ENCODE data around the gene PLXNA2.

Gene PLXNA2

DNA sequence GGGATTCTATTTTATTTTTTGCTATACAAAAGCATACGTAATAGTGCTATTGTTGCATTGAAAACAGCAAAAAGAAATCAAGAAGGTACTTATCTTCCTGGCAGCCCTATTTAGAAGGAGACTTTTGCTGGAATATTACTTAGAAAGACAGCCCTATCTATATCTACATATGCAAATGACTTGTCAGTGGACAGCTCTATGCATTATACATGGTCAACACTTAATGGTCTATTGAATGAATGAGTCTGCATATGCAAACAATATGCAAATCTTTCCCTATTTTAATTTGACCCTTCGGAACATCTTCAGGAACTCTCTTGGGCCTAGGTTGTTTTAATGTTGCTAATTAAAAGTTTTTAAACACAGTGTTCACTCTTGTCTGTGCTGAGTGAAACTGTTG is 110.8 kb downstream of the PLXNA2 start:
- no peak for TF ChIP-seq GATA2 (IDR thresholded peaks at IDR 0.05; ENCODE audit: low read depth, low read length)
- no peak for TF ChIP-seq GATA3 (IDR thresholded peaks at IDR 0.05; ENCODE audit: low read depth, low read length)

DNA sequence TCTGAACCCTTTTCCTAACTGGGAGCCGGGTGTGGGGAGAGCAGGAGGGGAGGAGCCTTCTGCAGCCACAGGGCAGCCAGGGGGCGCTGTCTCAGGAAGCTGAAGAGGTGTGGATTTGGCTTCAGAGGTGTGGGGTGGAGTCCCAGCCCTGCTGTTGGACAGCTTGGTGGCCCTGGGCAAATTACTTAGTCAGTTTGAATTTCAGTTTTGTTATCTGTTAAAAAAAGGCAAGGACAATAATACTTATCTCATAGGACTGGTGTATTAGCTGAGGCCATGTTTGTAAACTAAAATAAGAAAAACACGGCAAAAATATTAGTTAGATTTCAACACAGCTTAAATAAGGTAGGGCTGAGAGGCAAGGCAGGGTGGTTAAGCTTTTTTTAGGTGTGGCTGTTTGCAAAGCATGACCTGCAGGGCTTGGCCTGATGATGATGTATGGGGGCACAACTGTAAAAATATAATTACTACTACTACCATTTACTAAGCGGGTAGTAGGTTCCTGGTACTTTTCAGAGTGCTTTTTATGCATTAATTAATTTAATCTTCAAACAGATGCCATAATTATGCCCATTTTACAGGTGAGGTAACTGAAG is 111.8 kb downstream of the PLXNA2 start:
- TF ChIP-seq GATA2 (IDR thresholded peaks at IDR 0.05; ENCODE audit: low read depth, low read length), result no peak
- no peak for TF ChIP-seq GATA3 (IDR thresholded peaks at IDR 0.05; ENCODE audit: low read depth, low read length)

DNA sequence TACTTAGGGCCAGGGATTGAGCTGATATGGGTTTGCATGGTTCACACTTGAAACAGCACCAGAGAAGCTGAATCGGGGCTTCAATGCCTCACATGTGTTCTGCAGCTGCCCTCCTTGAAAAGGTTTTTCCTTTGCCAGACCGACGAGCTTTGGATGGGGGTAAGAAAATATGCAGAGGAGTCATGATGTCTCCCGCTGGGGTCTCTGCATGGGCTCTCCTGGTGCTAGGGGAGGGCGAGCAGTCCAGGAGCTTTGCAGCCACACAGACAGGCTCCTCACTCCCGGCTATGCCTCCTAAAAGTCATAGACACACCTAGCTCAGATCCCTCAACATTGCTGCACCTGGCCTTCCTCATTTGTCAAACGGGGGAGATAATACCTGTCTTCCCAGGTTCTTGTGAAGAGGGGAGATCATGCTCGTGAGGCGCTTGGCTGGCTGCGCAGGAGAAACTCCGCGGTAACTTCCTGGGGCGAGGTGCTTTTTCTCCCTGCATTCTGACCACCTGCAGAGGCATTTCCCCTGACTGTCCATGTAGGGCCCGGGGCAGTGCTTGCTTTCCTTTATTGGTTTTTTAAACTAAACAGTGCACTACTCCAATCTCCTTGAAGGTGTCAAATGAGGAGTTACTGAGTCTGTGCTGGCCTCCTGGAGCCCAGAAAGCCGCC is 112.4 kb downstream of the PLXNA2 start:
- TF ChIP-seq GATA3 (IDR thresholded peaks at IDR 0.05; ENCODE audit: low read depth, low read length), result no peak
- TF ChIP-seq GATA2 (IDR thresholded peaks at IDR 0.05; ENCODE audit: low read depth, low read length), result no peak

DNA sequence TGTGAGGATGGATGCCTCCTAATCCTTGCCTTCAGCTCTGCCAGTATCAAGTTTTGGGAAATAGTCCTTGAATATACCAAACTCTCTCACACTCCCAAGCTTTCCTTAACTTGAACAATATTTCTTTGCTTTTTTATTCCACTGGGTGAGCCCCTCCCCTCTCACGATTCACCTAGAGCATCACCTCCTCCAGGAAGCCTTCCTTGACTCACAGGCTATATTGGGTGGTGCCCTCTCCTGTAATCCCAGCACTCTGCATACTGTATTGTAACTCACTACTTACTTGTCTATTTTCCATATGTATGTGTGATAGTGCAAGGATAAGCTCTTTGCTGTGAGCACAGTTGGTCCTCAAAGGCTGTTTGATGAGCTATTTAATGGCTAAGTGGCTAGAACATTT is 114.7 kb downstream of the PLXNA2 start:
- TF ChIP-seq GATA3 (IDR thresholded peaks at IDR 0.05; ENCODE audit: low read depth, low read length), result no peak
- TF ChIP-seq GATA2 (IDR thresholded peaks at IDR 0.05; ENCODE audit: low read depth, low read length), result no peak

DNA sequence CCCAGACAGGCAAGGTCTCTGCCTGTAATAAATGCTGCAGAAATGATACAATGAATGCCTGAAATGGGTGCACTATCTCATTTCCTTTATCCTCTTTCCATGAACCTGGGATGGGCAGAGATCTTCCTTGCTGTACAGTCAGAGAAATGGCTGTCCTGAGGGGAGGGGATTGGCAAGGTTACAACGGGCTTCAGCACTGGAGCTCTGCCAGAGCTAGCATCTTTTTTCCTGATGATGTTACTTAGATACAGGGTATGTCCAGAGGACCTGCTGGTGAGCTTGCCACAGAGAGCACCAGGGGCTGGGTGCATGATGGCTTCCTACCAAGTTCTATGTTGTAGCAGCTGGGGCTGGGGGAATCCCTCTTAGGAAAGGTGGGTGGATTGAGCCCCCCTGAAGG is 115.1 kb downstream of the PLXNA2 start:
- TF ChIP-seq GATA3 (IDR thresholded peaks at IDR 0.05; ENCODE audit: low read depth, low read length), result no peak
- TF ChIP-seq GATA2 (IDR thresholded peaks at IDR 0.05; ENCODE audit: low read depth, low read length), result peak; percentile 10; the same call in 1 of the 2 replicates

DNA sequence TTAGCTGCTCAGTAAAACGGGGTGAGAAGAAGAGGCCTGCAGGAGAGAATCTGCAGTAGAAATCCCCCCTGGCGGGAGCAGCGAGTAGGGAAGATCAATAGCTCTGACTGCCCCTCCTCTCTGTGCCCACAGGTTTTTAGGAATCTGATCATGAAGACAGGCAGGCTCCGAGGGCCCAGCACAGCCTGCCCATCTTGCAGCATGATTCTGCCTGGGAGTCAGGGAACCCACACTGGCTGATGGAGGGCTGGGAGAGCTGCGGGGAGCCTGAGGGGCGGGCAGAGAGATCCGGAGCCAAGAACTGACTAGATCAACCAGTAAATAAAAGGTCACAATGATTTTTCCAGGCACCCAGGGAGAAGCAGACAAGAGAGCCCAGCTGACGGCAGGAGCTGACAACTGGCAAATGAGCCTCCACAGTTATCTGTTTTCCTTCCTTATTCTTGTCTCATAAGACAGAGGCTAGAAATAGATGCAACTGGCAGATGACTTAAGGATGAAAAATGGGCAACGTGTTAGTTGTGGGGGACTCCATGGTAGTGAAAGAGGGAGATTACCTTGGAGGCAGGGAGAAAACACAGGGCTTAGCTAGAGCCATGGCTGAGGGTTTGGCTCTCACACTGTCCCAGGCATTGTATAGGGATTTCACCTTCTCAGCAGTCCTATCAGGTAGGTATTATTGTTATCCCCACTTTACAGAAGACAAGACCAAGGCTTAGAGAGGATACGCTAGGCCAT is 116.2 kb downstream of the PLXNA2 start:
- TF ChIP-seq GATA2 (IDR thresholded peaks at IDR 0.05; ENCODE audit: low read depth, low read length) (no peak), GATA3 (IDR thresholded peaks at IDR 0.05; ENCODE audit: low read depth, low read length) (no peak)

DNA sequence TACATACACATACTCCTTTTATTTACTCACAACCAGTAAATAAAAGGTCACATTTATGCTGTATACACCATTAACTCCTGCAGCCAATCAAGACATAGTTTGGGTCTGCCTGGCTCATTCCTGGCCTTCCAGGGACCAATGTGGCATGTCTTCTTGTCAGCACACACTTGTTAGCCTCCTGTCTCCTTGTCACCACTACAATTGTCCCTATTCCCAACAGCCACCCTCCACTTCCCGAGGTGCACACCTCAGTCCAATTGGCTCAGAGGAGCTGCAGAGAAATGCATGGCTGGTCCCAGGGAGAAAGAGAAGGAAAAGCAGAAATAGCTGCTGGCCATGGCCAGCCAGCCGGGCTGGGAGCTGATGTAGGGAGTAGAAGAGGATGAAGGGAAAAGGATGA is 116.9 kb downstream of the PLXNA2 start:
- TF ChIP-seq GATA2 (IDR thresholded peaks at IDR 0.05; ENCODE audit: low read depth, low read length), result no peak
- no peak for TF ChIP-seq GATA3 (IDR thresholded peaks at IDR 0.05; ENCODE audit: low read depth, low read length)

DNA sequence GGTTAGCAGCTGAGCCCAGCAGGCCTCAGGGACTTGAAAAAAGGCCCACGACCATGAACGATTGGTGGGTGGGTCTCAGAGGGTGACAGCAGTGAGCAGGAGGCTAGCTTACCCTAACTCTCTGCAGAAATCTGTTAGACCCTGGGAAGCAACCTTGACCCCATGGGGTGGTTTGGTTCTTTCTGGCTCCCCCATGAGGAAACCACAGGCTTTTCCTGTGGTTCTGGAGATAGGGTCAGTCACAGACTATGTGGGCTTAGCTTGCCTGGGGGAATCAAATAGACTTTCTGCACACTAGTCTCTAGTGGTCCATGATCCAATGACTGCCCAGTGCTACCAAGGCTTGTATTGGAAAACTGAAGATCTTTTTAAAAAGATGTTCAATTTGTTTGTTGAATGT is 118.1 kb downstream of the PLXNA2 start:
- TF ChIP-seq GATA3 (IDR thresholded peaks at IDR 0.05; ENCODE audit: low read depth, low read length) (no peak), GATA2 (IDR thresholded peaks at IDR 0.05; ENCODE audit: low read depth, low read length) (no peak)

DNA sequence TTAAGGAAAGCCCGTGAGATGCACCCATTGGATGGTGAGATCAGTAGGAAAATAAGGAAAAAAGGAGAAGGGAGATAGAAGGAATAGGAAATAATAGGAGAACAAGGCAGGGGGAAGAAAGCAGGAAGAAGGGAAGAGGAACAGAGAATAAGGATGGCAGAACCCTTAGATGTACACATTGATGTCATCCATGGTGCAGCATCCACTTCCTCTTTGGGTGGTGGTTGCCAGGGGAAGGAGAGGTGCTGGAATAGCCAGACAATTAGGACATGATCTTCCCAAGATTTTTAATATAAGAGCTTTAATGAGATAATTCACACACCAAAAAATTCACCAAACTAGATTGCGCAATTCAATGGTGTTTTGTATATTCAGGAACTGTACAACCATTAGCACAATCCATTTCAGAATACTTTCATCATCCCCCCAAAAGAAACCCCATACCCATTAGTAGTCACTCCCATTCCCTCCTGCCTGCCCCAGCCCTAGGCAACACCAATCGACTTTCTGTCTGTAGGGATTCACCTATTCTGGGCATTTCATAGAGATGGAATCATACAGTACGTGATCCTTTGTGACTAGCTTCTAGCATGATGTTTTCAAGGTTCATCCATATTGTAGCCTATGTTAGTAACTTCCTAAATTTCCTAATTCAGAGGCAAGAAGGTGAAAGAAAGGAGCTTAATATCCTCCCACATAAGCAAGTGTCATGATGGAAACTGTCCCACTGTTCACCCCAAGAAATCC is 121.4 kb downstream of the PLXNA2 start:
- no peak for TF ChIP-seq GATA3 (IDR thresholded peaks at IDR 0.05; ENCODE audit: low read depth, low read length)
- no peak for TF ChIP-seq GATA2 (IDR thresholded peaks at IDR 0.05; ENCODE audit: low read depth, low read length)

DNA sequence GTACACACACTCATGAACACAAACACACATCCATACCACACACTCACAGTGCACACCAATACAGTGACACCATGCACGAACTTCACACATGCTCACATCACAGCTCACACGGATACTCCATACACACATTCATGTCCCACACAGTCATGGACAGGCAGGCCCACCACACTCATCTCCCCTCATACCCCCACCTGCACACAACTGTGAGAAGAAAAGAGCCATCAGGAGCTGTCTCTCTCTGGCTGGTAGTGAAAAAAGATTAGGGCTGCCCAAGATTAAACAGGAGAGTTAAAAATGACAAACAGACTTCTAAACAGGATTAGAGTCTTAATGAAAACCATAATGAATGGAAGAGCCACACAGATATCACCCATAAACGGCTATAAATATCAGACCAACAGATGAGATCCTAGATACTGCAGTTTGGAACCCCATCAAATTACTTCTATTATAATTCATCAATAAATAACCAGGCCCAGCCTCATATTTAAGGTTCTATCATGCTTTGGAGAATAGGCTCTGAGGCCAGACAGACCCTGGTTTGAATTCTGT is 122.3 kb downstream of the PLXNA2 start:
- TF ChIP-seq GATA2 (IDR thresholded peaks at IDR 0.05; ENCODE audit: low read depth, low read length) (peak; percentile 70), GATA3 (IDR thresholded peaks at IDR 0.05; ENCODE audit: low read depth, low read length) (peak; percentile 82)

DNA sequence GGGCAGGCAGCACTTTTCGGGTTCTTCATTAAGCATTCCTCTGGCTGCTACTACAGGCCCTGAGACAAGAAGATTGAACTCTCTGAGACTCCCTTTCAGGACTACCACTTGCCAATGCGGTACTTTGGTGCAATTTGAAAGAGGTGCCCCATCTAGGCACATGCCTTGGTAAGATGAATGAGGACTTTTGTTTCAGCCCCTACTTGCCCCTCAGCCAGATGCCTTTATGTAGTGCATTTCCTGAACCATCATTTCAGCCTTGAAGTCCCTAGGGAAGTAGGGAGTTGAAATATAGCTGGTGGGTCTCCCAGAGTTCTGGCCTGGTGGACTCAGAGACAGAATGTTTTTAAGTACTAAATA is 123.8 kb downstream of the PLXNA2 start:
- TF ChIP-seq GATA2 (IDR thresholded peaks at IDR 0.05; ENCODE audit: low read depth, low read length), result no peak
- no peak for TF ChIP-seq GATA3 (IDR thresholded peaks at IDR 0.05; ENCODE audit: low read depth, low read length)

DNA sequence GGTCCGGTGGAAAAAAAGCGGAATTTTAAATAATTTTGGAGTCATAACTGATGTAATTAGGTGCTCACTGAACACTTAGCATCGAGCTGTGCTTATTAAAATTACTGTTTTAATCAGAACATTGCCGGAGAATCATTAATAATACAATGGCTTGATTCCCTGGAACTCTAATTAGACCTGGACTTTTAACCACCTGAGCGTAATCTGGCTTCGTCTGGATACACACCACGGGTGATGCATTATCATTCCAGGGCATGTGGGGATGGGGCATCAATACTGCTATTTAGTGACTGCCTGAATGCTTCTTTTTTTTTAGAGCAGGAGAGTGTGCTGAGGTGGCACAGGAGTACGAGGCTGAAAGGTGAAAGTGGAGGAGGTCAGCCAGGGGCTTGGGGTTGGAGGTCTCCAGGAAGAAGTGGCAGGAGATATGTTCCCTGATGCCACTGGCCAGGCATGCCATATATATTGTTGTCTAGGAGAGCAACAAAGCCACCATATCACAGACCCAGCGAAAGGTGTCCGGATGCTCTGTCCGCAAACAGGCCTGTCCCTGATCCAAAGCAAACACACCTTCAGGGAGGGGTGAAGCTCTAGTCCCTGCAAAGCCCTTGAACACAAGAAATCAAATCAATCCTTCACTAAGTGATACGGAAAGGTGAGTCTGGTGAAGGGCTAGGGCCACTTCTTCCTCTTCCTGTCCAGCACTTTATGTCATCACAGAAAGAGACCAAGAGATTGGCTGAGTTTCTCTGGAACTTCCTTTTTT is 125.2 kb downstream of the PLXNA2 start:
- TF ChIP-seq GATA2 (IDR thresholded peaks at IDR 0.05; ENCODE audit: low read depth, low read length) (no peak), GATA3 (IDR thresholded peaks at IDR 0.05; ENCODE audit: low read depth, low read length) (no peak)

DNA sequence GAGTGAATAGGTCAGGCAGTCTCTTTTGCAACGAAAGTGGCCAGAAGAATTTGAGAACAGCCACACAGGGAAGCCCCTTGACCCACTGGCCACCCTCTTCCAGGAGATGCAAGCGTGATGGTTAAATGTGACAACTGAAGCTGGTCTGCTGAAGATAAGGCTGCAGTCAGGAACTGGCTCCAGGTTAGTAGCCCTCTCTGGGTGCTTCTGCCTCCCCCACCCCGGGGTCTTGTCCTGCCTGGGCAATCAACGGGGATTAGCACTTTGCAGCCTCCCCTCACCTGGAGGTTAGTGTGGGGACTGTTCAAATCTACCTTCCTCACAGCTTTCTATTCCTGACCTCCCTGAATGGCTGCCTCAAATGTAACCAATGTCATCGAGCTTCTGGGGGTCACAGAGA is 125.9 kb downstream of the PLXNA2 start:
- TF ChIP-seq GATA2 (IDR thresholded peaks at IDR 0.05; ENCODE audit: low read depth, low read length) (no peak), GATA3 (IDR thresholded peaks at IDR 0.05; ENCODE audit: low read depth, low read length) (no peak)
